Tibial nerve (tissue), 4 donors: ENCODE measurements around the gene RANBP9. TPM values are rescaled to one million over a fixed set of nuclear protein-coding genes. Genes with fewer than 3 reads are reported as not detected.
A peak's percentile ranks its signal among the peaks of the same experiment; 100 is the strongest.

Experiments used
- DNase-seq, 2 donors: peaks; one replicate each; pipeline ENCODE4 v3.0.0-alpha.2; 2019; ENCODE audit warnings: low spot score in 2 of 2
- H3K27ac ChIP-seq, 4 donors: fragments of 200-600 bp; sonication (generic) in 3 of 4; one replicate each; pipeline ENCODE4 v1.5.1; 2017 to 2019; ENCODE audit warnings: mild to moderate bottlenecking in 1 of 4
- H3K27me3 ChIP-seq, 2 donors: fragments of 200-600 bp; sonication (generic) in 1 of 2; one replicate each; pipeline versions ENCODE4 v1.5.1 to v1.6.0; 2017 to 2019
- H3K36me3 ChIP-seq, 3 donors: fragments of 200-600 bp; sonication (generic); one replicate each; pipeline ENCODE4 v1.5.1; 2018 to 2019
- H3K4me1 ChIP-seq, 4 donors: fragments of 200-600 bp; sonication (generic) in 3 of 4; one replicate each; pipeline ENCODE4 v1.5.1; 2017 to 2019
- H3K4me3 ChIP-seq, 4 donors: fragments of 200-600 bp; sonication (generic) in 3 of 4; one replicate each; pipeline ENCODE4 v1.5.1; 2017 to 2019; ENCODE audit warnings: mild to moderate bottlenecking in 1 of 4, moderate library complexity in 1 of 4
- H3K9me3 ChIP-seq, 4 donors: fragments of 200-600 bp; sonication (generic) in 3 of 4; one replicate each; pipeline ENCODE4 v1.5.1; 2017 to 2019
- EP300 ChIP-seq, 2 donors: sonication (generic); formaldehyde crosslinking; IDR thresholded peaks; one replicate each; pipeline ENCODE4 v1.6.1; 2017; ENCODE audit warnings: antibody characterized with exemption in 2 of 2, mild to moderate bottlenecking in 1 of 2
- POLR2A ChIP-seq, 2 donors: fragments of 450-650 bp; IDR thresholded peaks; one replicate each; pipeline ENCODE4 v1.6.1; 2017; ENCODE audit warnings: antibody characterized with exemption in 2 of 2, mild to moderate bottlenecking in 2 of 2, moderate library complexity in 2 of 2
- WGBS, 2 donors: methylation state at CpG; one replicate each; pipeline ENCODE4 v1.1.5; 2018; 5-methylcytosine and 5-hydroxymethylcytosine counted together
- total RNA-seq, 4 donors: library from RNA; depleted of rRNA; stranded (reverse); fragments of >200 nt; gene quantifications; one replicate each; pipeline ENCODE4 v1.1.0, GENCODE V29; 2016
- TF ChIP-seq, protein P1 (sequence below), 5 experiments: fragments of 200-600 bp in 3 of 5; fragments of 450-650 bp in 2 of 5; sonication (generic) in 3 of 5; IDR thresholded peaks; one replicate each; pipeline ENCODE4 v1.5.1; 2016 to 2019; ENCODE audit warnings: antibody characterized with exemption in 5 of 5, mild to moderate bottlenecking in 3 of 5, moderate library complexity in 2 of 5

Gene RANBP9
- total RNA-seq, 4 donors from 2014 or later, result 28.5 to 38.4 (median 37.7) TPM

DNA sequence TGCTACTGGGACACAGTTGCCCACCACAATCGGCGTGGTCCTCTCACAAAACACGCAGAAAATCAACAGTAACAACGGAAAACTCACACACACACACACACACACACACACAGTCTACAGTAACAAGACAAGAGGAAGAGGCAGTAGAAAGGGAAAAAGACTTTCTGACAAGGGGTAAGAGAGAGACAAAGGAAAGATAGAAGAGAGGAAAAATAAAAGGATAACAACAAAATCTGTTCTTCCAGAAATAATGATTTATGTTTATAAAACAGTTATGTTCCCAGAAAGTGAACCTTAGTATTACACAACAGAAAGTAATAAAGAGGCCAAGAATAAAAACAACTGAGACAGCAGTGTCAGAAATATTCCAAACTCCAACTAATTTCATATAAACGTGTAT lies 2.9 kb downstream of the RANBP9 start:
- H3K27ac ChIP-seq, result peak overlapping the region in 3 of 4 donors; percentile 89 to 98 (median 91)
- no peaks in the 10 kb centered on the region for H3K36me3 ChIP-seq
- peak overlapping the region in 3 of 4 donors; percentile 52 to 94 (median 77) for H3K4me3 ChIP-seq
- 1 to 8% methylated on average over 5 of the region's 5 CpGs for WGBS, 2 donors
- no peak for TF ChIP-seq POLR2A (IDR thresholded peaks at IDR 0.05)
- TF ChIP-seq, protein P1, sequence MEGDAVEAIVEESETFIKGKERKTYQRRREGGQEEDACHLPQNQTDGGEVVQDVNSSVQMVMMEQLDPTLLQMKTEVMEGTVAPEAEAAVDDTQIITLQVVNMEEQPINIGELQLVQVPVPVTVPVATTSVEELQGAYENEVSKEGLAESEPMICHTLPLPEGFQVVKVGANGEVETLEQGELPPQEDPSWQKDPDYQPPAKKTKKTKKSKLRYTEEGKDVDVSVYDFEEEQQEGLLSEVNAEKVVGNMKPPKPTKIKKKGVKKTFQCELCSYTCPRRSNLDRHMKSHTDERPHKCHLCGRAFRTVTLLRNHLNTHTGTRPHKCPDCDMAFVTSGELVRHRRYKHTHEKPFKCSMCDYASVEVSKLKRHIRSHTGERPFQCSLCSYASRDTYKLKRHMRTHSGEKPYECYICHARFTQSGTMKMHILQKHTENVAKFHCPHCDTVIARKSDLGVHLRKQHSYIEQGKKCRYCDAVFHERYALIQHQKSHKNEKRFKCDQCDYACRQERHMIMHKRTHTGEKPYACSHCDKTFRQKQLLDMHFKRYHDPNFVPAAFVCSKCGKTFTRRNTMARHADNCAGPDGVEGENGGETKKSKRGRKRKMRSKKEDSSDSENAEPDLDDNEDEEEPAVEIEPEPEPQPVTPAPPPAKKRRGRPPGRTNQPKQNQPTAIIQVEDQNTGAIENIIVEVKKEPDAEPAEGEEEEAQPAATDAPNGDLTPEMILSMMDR (IDR thresholded peaks at IDR 0.05), result no peak
- TF ChIP-seq EP300 (IDR thresholded peaks at IDR 0.05), result no peak
- no peaks in the 10 kb centered on the region for H3K27me3 ChIP-seq
- peak in 1 of 2 donors; percentile 25 for DNase-seq
- H3K4me1 ChIP-seq, result peaks cover 0 to 37% (median 20%) of the 10 kb centered on the region in 4 donors
- no peaks in the 10 kb centered on the region for H3K9me3 ChIP-seq

DNA sequence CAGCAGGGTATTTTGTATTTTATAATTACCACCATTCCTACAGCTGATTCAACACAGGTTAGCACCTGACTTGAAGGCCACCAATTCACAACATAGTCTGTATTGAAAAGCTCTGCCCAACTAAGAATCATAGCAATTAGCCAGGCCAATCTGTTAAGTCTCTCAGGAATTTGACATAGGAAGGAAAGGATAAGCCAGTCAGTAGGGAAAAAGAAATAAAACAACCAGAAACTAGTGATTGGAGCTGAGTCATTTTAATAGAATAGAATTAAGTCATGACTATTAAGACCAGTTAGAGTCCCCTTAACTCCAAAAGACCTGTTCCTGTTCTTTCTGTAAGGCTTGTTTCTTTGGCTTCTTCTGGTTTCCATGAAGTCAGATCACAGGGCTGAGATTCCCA lies 8.1 kb downstream of the RANBP9 start:
- Histone ChIP-seq H3K27ac (no peak overlapping the region), H3K36me3 (no peaks in the 10 kb centered on the region), H3K4me1 (peaks cover 0 to 32% (median 8%) of the 10 kb centered on the region in 4 donors), H3K27me3 (no peaks in the 10 kb centered on the region), H3K9me3 (no peaks in the 10 kb centered on the region), H3K4me3 (no peak overlapping the region)
- no peak for DNase-seq
- TF ChIP-seq EP300 (IDR thresholded peaks at IDR 0.05) (no peak), POLR2A (IDR thresholded peaks at IDR 0.05) (no peak)
- TF ChIP-seq, protein P1 (IDR thresholded peaks at IDR 0.05), result no peak

DNA sequence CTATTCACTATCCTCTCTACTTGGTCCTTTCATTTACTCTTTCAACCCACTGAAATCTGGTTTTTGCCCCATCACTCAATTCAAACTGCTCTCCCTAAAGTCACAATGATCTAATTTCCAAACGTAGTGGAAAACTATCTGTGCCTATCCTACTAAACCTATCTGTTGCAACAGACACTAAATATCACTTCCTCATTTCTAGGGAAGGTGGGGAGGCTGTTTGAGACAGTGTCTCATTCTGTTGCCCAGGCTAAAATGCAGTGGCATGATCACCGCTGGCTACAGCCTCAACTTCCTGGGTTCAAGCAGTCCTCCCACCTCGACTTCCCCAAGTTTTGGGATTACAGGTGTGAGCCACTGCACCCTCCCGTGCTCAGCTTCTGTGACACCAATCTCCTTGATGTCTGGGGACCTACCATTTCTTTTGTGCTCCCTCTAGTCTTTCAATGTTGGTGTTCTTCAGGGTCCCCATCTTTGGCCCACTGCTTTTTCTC lies 8.8 kb downstream of the RANBP9 start:
- no peaks in the 10 kb centered on the region for H3K9me3 ChIP-seq
- TF ChIP-seq POLR2A (IDR thresholded peaks at IDR 0.05), result no peak
- WGBS, 2 donors, result 74 to 76% methylated on average over 4 of the region's 4 CpGs
- H3K4me3 ChIP-seq, result no peak overlapping the region
- no peak overlapping the region for H3K27ac ChIP-seq
- no peak for DNase-seq
- H3K27me3 ChIP-seq, result no peaks in the 10 kb centered on the region
- H3K36me3 ChIP-seq, result no peaks in the 10 kb centered on the region
- H3K4me1 ChIP-seq, result peaks cover 0 to 26% (median 2%) of the 10 kb centered on the region in 4 donors

DNA sequence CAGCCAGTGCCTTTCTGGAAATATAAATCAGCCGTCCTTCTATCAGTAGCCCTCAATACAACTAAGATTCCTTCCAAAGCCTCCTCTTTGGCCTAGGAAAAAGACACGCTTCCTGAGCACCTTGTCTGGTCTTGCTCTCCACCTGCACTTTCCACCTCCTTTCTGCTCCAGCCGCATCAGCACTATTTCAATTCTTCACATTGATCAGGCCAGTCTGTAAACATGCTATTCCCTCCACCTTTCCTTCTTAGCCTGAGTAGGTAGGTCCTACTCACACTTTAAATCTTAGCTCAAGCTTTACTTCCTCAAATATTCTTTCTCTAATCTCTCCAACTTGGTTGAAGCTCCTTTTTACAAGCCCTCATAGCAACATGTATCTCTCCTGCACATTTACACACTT lies 11.4 kb downstream of the RANBP9 start:
- Histone ChIP-seq H3K4me1 (peaks cover 0 to 40% (median 0%) of the 10 kb centered on the region in 4 donors), H3K36me3 (no peaks in the 10 kb centered on the region), H3K27ac (no peak overlapping the region), H3K9me3 (no peaks in the 10 kb centered on the region), H3K27me3 (no peaks in the 10 kb centered on the region), H3K4me3 (no peak overlapping the region)
- no peak for DNase-seq
- TF ChIP-seq POLR2A (IDR thresholded peaks at IDR 0.05), result no peak
- TF ChIP-seq, protein P1 (IDR thresholded peaks at IDR 0.05), result no peak
- 91 to 92% methylated on average over 3 of the region's 3 CpGs for WGBS, 2 donors

DNA sequence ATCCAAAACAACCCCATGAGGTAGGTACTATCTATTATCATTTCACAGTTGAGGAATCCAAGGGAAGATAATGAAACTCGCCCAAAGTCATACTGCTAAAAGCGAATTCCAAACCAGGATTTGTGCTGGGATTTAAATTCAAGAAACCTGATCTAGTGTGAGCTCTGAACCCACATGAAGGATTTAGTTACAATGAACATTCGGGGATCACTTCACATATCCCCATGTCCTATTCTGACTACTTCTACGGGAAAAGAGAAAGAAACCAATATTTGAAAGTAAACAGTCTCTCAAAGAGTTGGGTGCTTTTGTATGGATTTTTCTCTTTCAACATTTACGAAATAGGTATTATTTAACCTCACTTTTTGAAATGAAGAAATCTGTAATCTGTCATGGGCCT lies 12.9 kb downstream of the RANBP9 start:
- Histone ChIP-seq H3K9me3 (no peaks in the 10 kb centered on the region), H3K4me1 (peaks cover 0 to 44% (median 0%) of the 10 kb centered on the region in 4 donors), H3K4me3 (no peak overlapping the region), H3K36me3 (no peaks in the 10 kb centered on the region), H3K27ac (no peak overlapping the region), H3K27me3 (no peaks in the 10 kb centered on the region)
- no peak for DNase-seq
- WGBS, 2 donors, result 88 to 93% methylated on average over 5 of the region's 5 CpGs
- no peak for TF ChIP-seq POLR2A (IDR thresholded peaks at IDR 0.05)
- TF ChIP-seq, protein P1 (IDR thresholded peaks at IDR 0.05), result no peak
- TF ChIP-seq EP300 (IDR thresholded peaks at IDR 0.05), result no peak

DNA sequence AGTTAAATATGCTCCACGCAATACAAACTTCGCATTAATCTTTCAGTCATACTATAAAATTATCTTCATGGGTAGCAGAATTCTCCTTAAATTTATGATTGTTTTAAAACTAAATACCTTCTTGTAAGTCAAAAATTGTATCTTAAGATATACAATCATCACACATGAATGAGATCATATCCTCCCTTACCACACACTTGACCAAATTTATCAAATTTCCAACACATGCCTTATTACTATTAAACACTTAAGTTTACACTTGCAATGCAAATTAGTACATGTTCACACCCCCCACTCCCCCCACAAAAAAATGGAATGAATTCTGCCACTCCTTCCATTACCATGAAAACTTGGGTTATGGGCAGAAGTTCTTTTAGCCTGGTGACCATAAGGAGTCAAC lies 13.8 kb downstream of the RANBP9 start:
- Histone ChIP-seq H3K9me3 (no peaks in the 10 kb centered on the region), H3K4me3 (no peak overlapping the region), H3K27me3 (no peaks in the 10 kb centered on the region), H3K36me3 (no peaks in the 10 kb centered on the region), H3K4me1 (peaks cover 0 to 42% (median 0%) of the 10 kb centered on the region in 4 donors), H3K27ac (no peak overlapping the region)
- TF ChIP-seq EP300 (IDR thresholded peaks at IDR 0.05), result no peak
- TF ChIP-seq, protein P1 (IDR thresholded peaks at IDR 0.05), result no peak
- no peak for TF ChIP-seq POLR2A (IDR thresholded peaks at IDR 0.05)
- no peak for DNase-seq
- WGBS, 2 donors, result 94 to 98% methylated on average over 2 of the region's 2 CpGs
